ENCODE measurements around the gene ENOX1. TPM values are rescaled to one million over a fixed set of nuclear protein-coding genes. Genes with fewer than 3 reads are reported as not detected.

Gene ENOX1
- total and polyA plus RNA-seq, 2 donors (not counting 3 experiments of a cell fraction or from before 2014, with no cell fraction given) = 0.17 to 0.97 TPM

DNA sequence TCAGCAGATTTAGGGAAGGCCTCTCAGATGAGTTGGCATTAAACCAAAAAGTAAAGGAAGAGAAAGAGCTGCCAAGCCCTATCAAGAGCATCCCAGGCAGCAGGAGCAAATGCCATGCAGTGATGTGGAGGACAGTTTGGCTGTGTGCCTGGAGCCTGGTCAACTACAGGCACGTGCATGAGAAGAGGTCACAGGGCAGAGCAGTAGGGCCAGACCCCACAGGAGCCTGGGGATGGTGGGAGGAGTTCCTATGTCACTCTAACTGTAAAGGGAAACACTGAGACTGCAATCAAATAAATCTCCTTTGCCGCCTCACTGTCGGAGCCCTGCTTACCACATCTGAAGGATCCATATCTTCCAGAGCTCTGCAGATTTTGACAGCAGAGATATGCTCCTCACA, 240.5 kb downstream of the ENOX1 start:
- dilution Hi-C loops (cut with MboI; ENCODE audit: extremely low pct_ligation_motif_present, low sequenced_read_pairs) = no loop called here
- Histone ChIP-seq H3K4me3 (replicated peaks in 1 of 3; ENCODE audit: insufficient read depth in 1 of 3, low read depth in 1 of 3, low read length in 3 of 3) (no peak overlapping the region), H3K79me2 (ENCODE audit: control insufficient read depth, insufficient read depth, low read length) (no peaks in the 10 kb centered on the region), H3K9me3 (replicated peaks; ENCODE audit: control insufficient read depth, insufficient read depth, low read length) (no peaks in the 10 kb centered on the region), H2AFZ (ENCODE audit: low read depth, low read length) (no peak overlapping the region), H3K9ac (replicated peaks; ENCODE audit: extremely low read depth, insufficient read depth, low read length) (no peak overlapping the region), H4K20me1 (replicated peaks; ENCODE audit: control insufficient read depth, extremely low read depth, insufficient read depth, low read length) (no peaks in the 10 kb centered on the region), H3K27me3 (ENCODE audit: control insufficient read depth in 2 of 2, insufficient read depth in 2 of 2, low read length in 2 of 2) (no peaks in the 10 kb centered on the region), H3K4me1 (ENCODE audit: control insufficient read depth, extremely low read depth, insufficient read depth, low read length) (no peaks in the 10 kb centered on the region), H3K27ac (ENCODE audit: insufficient read depth, low read depth, low read length) (no peak overlapping the region), H3K4me2 (ENCODE audit: insufficient read depth, low read length) (no peak overlapping the region), H3K36me3 (ENCODE audit: control insufficient read depth in 2 of 2, extremely low read depth in 1 of 2, insufficient read depth in 2 of 2, low read length in 2 of 2) (no peaks in the 10 kb centered on the region), H3K9me1 (replicated peaks; ENCODE audit: control insufficient read depth, extremely low read depth, insufficient read depth, low read length) (no peaks in the 10 kb centered on the region)
- TF ChIP-seq, protein P1, sequence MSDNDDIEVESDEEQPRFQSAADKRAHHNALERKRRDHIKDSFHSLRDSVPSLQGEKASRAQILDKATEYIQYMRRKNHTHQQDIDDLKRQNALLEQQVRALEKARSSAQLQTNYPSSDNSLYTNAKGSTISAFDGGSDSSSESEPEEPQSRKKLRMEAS (IDR thresholded peaks at IDR 0.05; ENCODE audit: insufficient read depth, insufficient read length) = no peak
- TF ChIP-seq GATA2 (IDR thresholded peaks at IDR 0.05; ENCODE audit: insufficient read depth, insufficient read length, low read depth, low read length) (no peak), EZH2 (IDR thresholded peaks at IDR 0.05; ENCODE audit: borderline replicate concordance, low read depth, low read length, severe bottlenecking) (no peak), POLR2AphosphoS5 (IDR thresholded peaks at IDR 0.05; ENCODE audit: insufficient read depth, low read depth, low read length) (no peak), POLR2A (IDR thresholded peaks at IDR 0.05; ENCODE audit: low read depth, low read length) (no peak), MYC (IDR thresholded peaks at IDR 0.05; ENCODE audit: low read depth, low read length) (no peak)
- ChIA-PET POLR2A (no interaction called here), CTCF (no interaction called here)
- no peak for FAIRE-seq
- peak; percentile 7 for DNase-seq (ENCODE audit: low read depth, low spot score)
- no TSS peak for BruUV-seq (replicated peaks)
- intact Hi-C loops (cut with micrococcal nuclease) = no loop called here

GRCh38 chr13:43545317-43545874, 241.4 kb downstream of the ENOX1 start:
- dilution Hi-C loops (cut with MboI; ENCODE audit: extremely low pct_ligation_motif_present, low sequenced_read_pairs) (no loop called here), intact Hi-C loops (cut with micrococcal nuclease) (no loop called here)
- no peak overlapping the region for H3K9ac ChIP-seq (replicated peaks; ENCODE audit: extremely low read depth, insufficient read depth, low read length)

More at GRCh38 chr13:43545317-43545874, 241.4 kb downstream of the ENOX1 start:
- FAIRE-seq (no peak), DNase-seq (ENCODE audit: low read depth, low spot score) (peak; percentile 15)
- Histone ChIP-seq H3K27ac (ENCODE audit: insufficient read depth, low read depth, low read length) (no peak overlapping the region), H3K79me2 (ENCODE audit: control insufficient read depth, insufficient read depth, low read length) (no peaks in the 10 kb centered on the region), H3K27me3 (ENCODE audit: control insufficient read depth in 2 of 2, insufficient read depth in 2 of 2, low read length in 2 of 2) (no peaks in the 10 kb centered on the region), H3K9me1 (replicated peaks; ENCODE audit: control insufficient read depth, extremely low read depth, insufficient read depth, low read length) (no peaks in the 10 kb centered on the region), H3K36me3 (ENCODE audit: control insufficient read depth in 2 of 2, extremely low read depth in 1 of 2, insufficient read depth in 2 of 2, low read length in 2 of 2) (no peaks in the 10 kb centered on the region), H3K9me3 (replicated peaks; ENCODE audit: control insufficient read depth, insufficient read depth, low read length) (no peaks in the 10 kb centered on the region), H3K4me2 (ENCODE audit: insufficient read depth, low read length) (no peak overlapping the region), H3K4me3 (replicated peaks in 1 of 3; ENCODE audit: insufficient read depth in 1 of 3, low read depth in 1 of 3, low read length in 3 of 3) (no peak overlapping the region), H3K4me1 (ENCODE audit: control insufficient read depth, extremely low read depth, insufficient read depth, low read length) (no peaks in the 10 kb centered on the region), H2AFZ (ENCODE audit: low read depth, low read length) (no peak overlapping the region), H4K20me1 (replicated peaks; ENCODE audit: control insufficient read depth, extremely low read depth, insufficient read depth, low read length) (no peaks in the 10 kb centered on the region)
- BruUV-seq (replicated peaks) = no TSS peak
- TF ChIP-seq, protein P1 (IDR thresholded peaks at IDR 0.05; ENCODE audit: insufficient read depth, insufficient read length) = no peak
- TF ChIP-seq GATA2 (IDR thresholded peaks at IDR 0.05; ENCODE audit: insufficient read depth, insufficient read length, low read depth, low read length) (no peak), CTCF (IDR thresholded peaks at IDR 0.05; ENCODE audit: extremely low read depth in 1 of 2, insufficient read depth in 1 of 2, low read depth in 1 of 2, low read length in 2 of 2) (no peak), EZH2 (IDR thresholded peaks at IDR 0.05; ENCODE audit: borderline replicate concordance, low read depth, low read length, severe bottlenecking) (no peak), POLR2A (IDR thresholded peaks at IDR 0.05; ENCODE audit: low read depth, low read length) (no peak), FOS (IDR thresholded peaks at IDR 0.05; ENCODE audit: borderline replicate concordance, insufficient read depth, low read length) (no peak), POLR2AphosphoS5 (IDR thresholded peaks at IDR 0.05; ENCODE audit: insufficient read depth, low read depth, low read length) (no peak), JUN (IDR thresholded peaks at IDR 0.05; ENCODE audit: borderline replicate concordance, insufficient read depth, insufficient read length, low read depth) (no peak), MYC (IDR thresholded peaks at IDR 0.05; ENCODE audit: low read depth, low read length) (no peak)
- ChIA-PET POLR2A (no interaction called here), CTCF (no interaction called here)
